HCT116 (cell line): ENCODE results near the gene RAB31. TPM values are rescaled to one million over a fixed set of nuclear protein-coding genes. Genes with fewer than 3 reads are reported as not detected.

Experiments used
- ATAC-seq: fragments of 200-7000 bp; cut with Tn5 transposase; 2 replicates; pipeline ENCODE4 v1.9.1; 2020; ENCODE audit warnings: mild to moderate bottlenecking, moderate library complexity
- BruUV-seq: library from RNA; stranded (reverse); fragments of 400-500 nt; replicated peaks from 2 replicates; lab custom pipeline; 2021; lab: Mats Ljungman, UMichigan
- CTCF ChIA-PET: fragments of 300-600 bp; sonication (Branson Sonifier 250); formaldehyde crosslinking; loops from one replicate; lab custom pipeline; 2021; ENCODE audit warnings: antibody characterized with exemption; lab: Charles Lee
- POLR2A ChIA-PET: fragments of 300-600, 350-600 bp; sonication (Branson Sonifier 250); formaldehyde crosslinking; loops from one replicate; lab custom pipeline; 2021; ENCODE audit warnings: antibody characterized with exemption; lab: Charles Lee
- RAD21 ChIA-PET, 2 experiments: fragments of 300-600 bp; sonication (Branson Sonifier 250); formaldehyde crosslinking; loops; one replicate each; lab custom pipeline; 2023; ENCODE audit warnings: low total read pairs in 2 of 2; ENCODE audit not compliant: uncharacterized antibody in 2 of 2, unreplicated experiment in 2 of 2, low non-redundant PET in 1 of 2; lab: Charles Lee
- DNase-seq: peaks from one replicate; pipeline ENCODE4 v3.0.0-alpha.2; 2010; ENCODE audit warnings: low read depth, low spot score
- H2AFZ ChIP-seq: fragments of 200-600 bp; shearing (Covaris generic), sonication (generic); 2 replicates; pipeline ENCODE4 v1.6.1; 2017; ENCODE audit warnings: low read depth, mixed run types, mixed read lengths, antibody characterized with exemption, low read length; ENCODE audit not compliant: poor library complexity, severe bottlenecking
- H3K27ac ChIP-seq: 2 replicates; pipeline ENCODE4 v1.5.1; 2012; ENCODE audit warnings: low read depth, low read length
- H3K27me3 ChIP-seq: fragments of 200-600 bp; sonication (generic); 2 replicates; pipeline ENCODE4 v1.6.1; 2016; ENCODE audit warnings: mixed run types, low read length, mixed read lengths; ENCODE audit not compliant: insufficient read depth
- H3K36me3 ChIP-seq, 2 experiments: fragments of 200-500 bp in 1 of 2; fragments of 200-600 bp in 1 of 2; sonication (Bioruptor generic) in 1 of 2; sonication (generic) in 1 of 2; 2 replicates each; pipeline versions ENCODE4 v1.5.1 to v1.6.1; 2014 to 2016; ENCODE audit warnings: low read length in 2 of 2, inconsistent platforms in 1 of 2, mixed read lengths in 1 of 2, mixed run types in 1 of 2; ENCODE audit not compliant: insufficient read depth in 2 of 2, control insufficient read depth in 1 of 2
- H3K4me1 ChIP-seq, 2 experiments: fragments of 200-600 bp in 1 of 2; sonication (generic) in 1 of 2; 2 replicates each; pipeline versions ENCODE4 v1.5.1 to v1.6.1; 2012 to 2017; ENCODE audit warnings: low read length in 2 of 2, inconsistent platforms in 1 of 2, mild to moderate bottlenecking in 1 of 2, mixed read lengths in 1 of 2, mixed run types in 1 of 2, moderate library complexity in 1 of 2; ENCODE audit not compliant: insufficient read depth in 2 of 2, control insufficient read depth in 1 of 2
- H3K4me2 ChIP-seq: fragments of 200-600 bp; sonication (generic); 2 replicates; pipeline ENCODE4 v1.6.1; 2017; ENCODE audit warnings: mixed run types, low read length, mixed read lengths
- H3K4me3 ChIP-seq, 2 experiments: fragments of 200-600 bp in 1 of 2; sonication (generic) in 1 of 2; replicated peaks in 1 of 2; 2 replicates each; pipeline ENCODE4 v1.5.1; 2011 to 2016; ENCODE audit warnings: low read length in 2 of 2, control low read depth in 1 of 2, low read depth in 1 of 2, mild to moderate bottlenecking in 1 of 2, mixed read lengths in 1 of 2, mixed run types in 1 of 2
- H3K79me2 ChIP-seq: fragments of 200-600 bp; sonication (generic); 2 replicates; pipeline ENCODE4 v1.6.1; 2017; ENCODE audit warnings: mild to moderate bottlenecking, mixed run types, low read length, moderate library complexity, mixed read lengths; ENCODE audit not compliant: insufficient read depth
- H3K9ac ChIP-seq: fragments of 200-600 bp; sonication (generic); 2 replicates; pipeline ENCODE4 v1.6.1; 2016; ENCODE audit warnings: low read length, mixed read lengths
- H3K9me2 ChIP-seq: fragments of 200-600 bp; sonication (generic), shearing (Covaris generic); 2 replicates; pipeline ENCODE4 v1.6.1; 2017; ENCODE audit warnings: mixed run types, mild to moderate bottlenecking, moderate library complexity; ENCODE audit not compliant: insufficient read depth
- H3K9me3 ChIP-seq, 2 experiments: fragments of 200-500 bp in 1 of 2; fragments of 200-600 bp in 1 of 2; sonication (Bioruptor generic) in 1 of 2; sonication (generic) in 1 of 2; 2 replicates each; pipeline ENCODE4 v1.6.1; 2014 to 2017; ENCODE audit warnings: low read length in 2 of 2, mixed read lengths in 2 of 2, inconsistent platforms in 1 of 2, low read depth in 1 of 2, mild to moderate bottlenecking in 1 of 2, mixed run types in 1 of 2, moderate library complexity in 1 of 2; ENCODE audit not compliant: control insufficient read depth in 1 of 2, insufficient read depth in 1 of 2
- H4K20me1 ChIP-seq: fragments of 200-600 bp; sonication (generic), shearing (Covaris generic); 2 replicates; pipeline ENCODE4 v1.6.1; 2017; ENCODE audit warnings: mixed run types, mild to moderate bottlenecking, moderate library complexity; ENCODE audit not compliant: insufficient read depth
- EGR1 ChIP-seq: IDR thresholded peaks from 2 replicates; pipeline ENCODE4 v1.6.1; 2012; ENCODE audit warnings: low read depth
- ELF1 ChIP-seq: IDR thresholded peaks from 2 replicates; pipeline ENCODE4 v1.6.1; 2012; ENCODE audit warnings: low read depth, borderline replicate concordance
- POLR2AphosphoS5 ChIP-seq: IDR thresholded peaks from 2 replicates; pipeline ENCODE4 v1.6.1; 2011; ENCODE audit warnings: mild to moderate bottlenecking, low read depth, low read length, moderate library complexity
- RAD21 ChIP-seq: IDR thresholded peaks from 2 replicates; pipeline ENCODE4 v1.6.1; 2012; ENCODE audit warnings: low read depth, mild to moderate bottlenecking
- SIN3A ChIP-seq: IDR thresholded peaks from 2 replicates; pipeline ENCODE4 v1.6.1; 2012; ENCODE audit warnings: low read depth
- ZFX ChIP-seq: fragments of 450-650 bp; IDR thresholded peaks from 2 replicates; pipeline ENCODE4 v1.6.1; 2017
- intact Hi-C: fragments of 100-400 bp; cut with micrococcal nuclease; formaldehyde crosslinking; loops from 2 replicates; pipeline ENCODE4 v1.10.0; 2022
- total RNA-seq: library from RNA; stranded (reverse); gene quantifications from one replicate; pipeline ENCODE4 v1.2.1, GENCODE V29; 2021; ENCODE audit not compliant: unreplicated experiment
- TF ChIP-seq, protein P1 (sequence below), 3 experiments: fragments of 200-600 bp in 1 of 3; sonication (generic) in 1 of 3; IDR thresholded peaks in 2 of 3; conservative IDR thresholded peaks in 1 of 3; 2 replicates each; pipeline ENCODE4 v1.5.1; 2012 to 2017; ENCODE audit warnings: low read depth in 2 of 3, low read length in 2 of 3, antibody characterized with exemption in 1 of 3, borderline replicate concordance in 1 of 3, control low read depth in 1 of 3, mild to moderate bottlenecking in 1 of 3, mixed read lengths in 1 of 3, mixed run types in 1 of 3, moderate library complexity in 1 of 3; ENCODE audit not compliant: insufficient read depth in 1 of 3
- TF ChIP-seq, protein P2 (sequence below): IDR thresholded peaks from 2 replicates; pipeline ENCODE4 v1.6.1; 2011; ENCODE audit warnings: mild to moderate bottlenecking, low read length, moderate library complexity; ENCODE audit not compliant: insufficient replicate concordance; ENCODE audit errors: extremely low read depth
- TF ChIP-seq, protein P3 (sequence below): IDR thresholded peaks from 2 replicates; pipeline ENCODE4 v1.6.1; 2012

RAB31 gene
- total RNA-seq, 1 experiment from 2014 or later = 46.9 TPM

DNA sequence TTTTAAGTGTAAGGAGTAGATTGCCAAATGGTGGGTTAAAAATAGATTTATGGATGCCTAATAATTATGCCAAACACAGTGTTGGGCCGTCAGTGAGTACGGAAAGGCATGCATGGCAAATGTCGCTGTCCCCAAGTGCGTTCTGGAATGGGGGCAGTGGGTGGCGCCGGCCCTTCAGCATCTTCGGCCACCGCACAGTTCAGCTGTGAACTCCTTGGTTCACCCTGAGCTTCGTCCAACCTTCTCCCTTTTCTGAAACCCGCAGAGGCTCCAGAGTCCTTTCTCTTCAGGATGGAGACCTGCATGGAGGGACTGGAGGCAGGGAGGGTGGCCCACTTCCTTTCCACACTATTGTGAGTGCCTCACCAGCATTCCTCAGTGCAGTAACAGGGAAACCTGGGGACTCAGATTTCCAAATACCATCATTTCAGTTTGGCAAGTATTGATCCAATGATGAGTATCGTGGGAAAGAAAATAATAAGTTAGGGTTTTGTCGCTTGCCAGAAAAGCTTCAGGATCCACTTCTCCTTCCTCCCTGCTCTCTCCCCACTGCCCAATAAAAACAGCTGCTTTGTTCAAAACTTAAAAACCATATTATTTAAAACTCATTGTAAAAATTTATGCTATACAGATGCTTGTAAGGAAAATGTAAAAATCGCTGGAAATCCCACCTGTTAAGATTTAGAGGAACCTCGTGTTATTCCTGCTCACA is 103.0 kb downstream of the RAB31 start:
- Histone ChIP-seq H3K9me3 (no peaks in the 10 kb centered on the region), H3K4me3 (no peak overlapping the region), H3K9me2 (no peaks in the 10 kb centered on the region), H3K9ac (no peak overlapping the region), H3K27ac (no peak overlapping the region), H3K27me3 (no peaks in the 10 kb centered on the region), H2AFZ (no peak overlapping the region), H3K4me2 (no peak overlapping the region), H3K36me3 (no peaks in the 10 kb centered on the region), H3K79me2 (no peaks in the 10 kb centered on the region), H4K20me1 (no peaks in the 10 kb centered on the region), H3K4me1 (peaks cover 10 to 14% of the 10 kb centered on the region in 2 experiments; a peak in 3 of 4 replicates)
- no TSS peak for BruUV-seq
- ChIA-PET RAD21 (no interaction called here), POLR2A (no interaction called here), CTCF (no interaction called here)
- DNase-seq (no peak), ATAC-seq (peak; percentile 57)
- TF ChIP-seq RAD21 = peak; percentile 36
- TF ChIP-seq, protein P1, sequence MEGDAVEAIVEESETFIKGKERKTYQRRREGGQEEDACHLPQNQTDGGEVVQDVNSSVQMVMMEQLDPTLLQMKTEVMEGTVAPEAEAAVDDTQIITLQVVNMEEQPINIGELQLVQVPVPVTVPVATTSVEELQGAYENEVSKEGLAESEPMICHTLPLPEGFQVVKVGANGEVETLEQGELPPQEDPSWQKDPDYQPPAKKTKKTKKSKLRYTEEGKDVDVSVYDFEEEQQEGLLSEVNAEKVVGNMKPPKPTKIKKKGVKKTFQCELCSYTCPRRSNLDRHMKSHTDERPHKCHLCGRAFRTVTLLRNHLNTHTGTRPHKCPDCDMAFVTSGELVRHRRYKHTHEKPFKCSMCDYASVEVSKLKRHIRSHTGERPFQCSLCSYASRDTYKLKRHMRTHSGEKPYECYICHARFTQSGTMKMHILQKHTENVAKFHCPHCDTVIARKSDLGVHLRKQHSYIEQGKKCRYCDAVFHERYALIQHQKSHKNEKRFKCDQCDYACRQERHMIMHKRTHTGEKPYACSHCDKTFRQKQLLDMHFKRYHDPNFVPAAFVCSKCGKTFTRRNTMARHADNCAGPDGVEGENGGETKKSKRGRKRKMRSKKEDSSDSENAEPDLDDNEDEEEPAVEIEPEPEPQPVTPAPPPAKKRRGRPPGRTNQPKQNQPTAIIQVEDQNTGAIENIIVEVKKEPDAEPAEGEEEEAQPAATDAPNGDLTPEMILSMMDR (IDR thresholded peaks at IDR 0.05 in 2 of 3, conservative IDR thresholded peaks at IDR 0.05 in 1 of 3; ENCODE audit: borderline replicate concordance in 1 of 3, insufficient read depth in 1 of 3, low read depth in 2 of 3, low read length in 2 of 3) = peak in 2 of 3 experiments; percentile 5 to 15; a peak in 1 of 6 replicates
- no peak for TF ChIP-seq POLR2AphosphoS5
- intact Hi-C loops = no loop called here

DNA sequence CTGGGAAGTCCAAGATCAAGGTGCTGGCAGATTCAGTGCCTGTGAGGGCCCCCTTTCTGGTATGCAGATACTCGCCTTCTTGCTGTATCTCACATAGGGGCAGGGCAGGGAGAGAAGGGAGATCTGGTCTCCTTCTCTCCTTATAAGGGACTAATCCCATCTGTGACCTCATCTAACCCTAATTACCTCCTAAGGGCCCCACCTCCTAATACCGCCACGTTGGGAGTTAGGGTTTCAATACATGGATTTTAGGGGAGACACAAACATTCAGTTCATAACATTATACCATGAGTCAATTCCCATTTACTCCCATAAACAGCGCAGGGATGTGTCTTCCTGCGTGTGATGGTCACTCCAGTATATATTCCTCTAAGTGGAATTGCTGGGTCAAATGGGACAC is 103.9 kb downstream of the RAB31 start:
- Histone ChIP-seq H4K20me1 (no peaks in the 10 kb centered on the region), H3K27me3 (no peaks in the 10 kb centered on the region), H3K36me3 (no peaks in the 10 kb centered on the region), H3K27ac (no peak overlapping the region), H3K9me2 (no peaks in the 10 kb centered on the region), H2AFZ (no peak overlapping the region), H3K4me1 (peaks cover 10 to 14% of the 10 kb centered on the region in 2 experiments; a peak in 3 of 4 replicates), H3K4me3 (no peak overlapping the region), H3K9ac (no peak overlapping the region), H3K4me2 (no peak overlapping the region), H3K9me3 (no peaks in the 10 kb centered on the region), H3K79me2 (no peaks in the 10 kb centered on the region)
- no TSS peak for BruUV-seq
- TF ChIP-seq ELF1 = no peak
- TF ChIP-seq, protein P2, sequence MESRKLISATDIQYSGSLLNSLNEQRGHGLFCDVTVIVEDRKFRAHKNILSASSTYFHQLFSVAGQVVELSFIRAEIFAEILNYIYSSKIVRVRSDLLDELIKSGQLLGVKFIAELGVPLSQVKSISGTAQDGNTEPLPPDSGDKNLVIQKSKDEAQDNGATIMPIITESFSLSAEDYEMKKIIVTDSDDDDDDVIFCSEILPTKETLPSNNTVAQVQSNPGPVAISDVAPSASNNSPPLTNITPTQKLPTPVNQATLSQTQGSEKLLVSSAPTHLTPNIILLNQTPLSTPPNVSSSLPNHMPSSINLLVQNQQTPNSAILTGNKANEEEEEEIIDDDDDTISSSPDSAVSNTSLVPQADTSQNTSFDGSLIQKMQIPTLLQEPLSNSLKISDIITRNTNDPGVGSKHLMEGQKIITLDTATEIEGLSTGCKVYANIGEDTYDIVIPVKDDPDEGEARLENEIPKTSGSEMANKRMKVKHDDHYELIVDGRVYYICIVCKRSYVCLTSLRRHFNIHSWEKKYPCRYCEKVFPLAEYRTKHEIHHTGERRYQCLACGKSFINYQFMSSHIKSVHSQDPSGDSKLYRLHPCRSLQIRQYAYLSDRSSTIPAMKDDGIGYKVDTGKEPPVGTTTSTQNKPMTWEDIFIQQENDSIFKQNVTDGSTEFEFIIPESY = no peak
- no peak for TF ChIP-seq EGR1
- TF ChIP-seq, protein P1 (IDR thresholded peaks at IDR 0.05 in 2 of 3, conservative IDR thresholded peaks at IDR 0.05 in 1 of 3; ENCODE audit: borderline replicate concordance in 1 of 3, insufficient read depth in 1 of 3, low read depth in 2 of 3, low read length in 2 of 3) = no peak
- TF ChIP-seq, protein P3, sequence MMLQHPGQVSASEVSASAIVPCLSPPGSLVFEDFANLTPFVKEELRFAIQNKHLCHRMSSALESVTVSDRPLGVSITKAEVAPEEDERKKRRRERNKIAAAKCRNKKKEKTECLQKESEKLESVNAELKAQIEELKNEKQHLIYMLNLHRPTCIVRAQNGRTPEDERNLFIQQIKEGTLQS = no peak
- TF ChIP-seq SIN3A = no peak
- TF ChIP-seq POLR2AphosphoS5 = no peak
- no peak for TF ChIP-seq ZFX
- intact Hi-C loops = no loop called here
- ChIA-PET CTCF (no interaction called here), RAD21 (no interaction called here), POLR2A (no interaction called here)
- DNase-seq = no peak
- ATAC-seq = no peak
